LNCaP clone FGC (cell line): ENCODE measurements around the gene DERA.
"Not testable (repeated sequence)": the region's sequence is repeated elsewhere in the genome, so short reads cannot be mapped to it uniquely, and the experiment has no call there.

Source experiments
- DNase-seq: peaks from one replicate; pipeline ENCODE4 v3.0.0-alpha.2; 2011; ENCODE audit warnings: low read depth
- H3K4me3 ChIP-seq: 2 replicates; pipeline ENCODE4 v1.5.1; 2011; ENCODE audit warnings: mild to moderate bottlenecking, low read depth, low read length, control low read depth
- CTCF ChIP-seq: IDR thresholded peaks from 2 replicates; pipeline ENCODE4 v1.5.1; 2012; ENCODE audit warnings: mild to moderate bottlenecking; ENCODE audit not compliant: control insufficient read depth, insufficient read depth; ENCODE audit errors: extremely low read depth

DERA gene

GRCh38 chr12:15937902-15938301 is 26.8 kb downstream of the DERA start:
- DNase-seq = no peak
- no peak for TF ChIP-seq CTCF
- H3K4me3 ChIP-seq = no peak overlapping the region

- no peak overlapping the region for H3K4me3 ChIP-seq
- DNase-seq = no peak
- TF ChIP-seq CTCF = no peak
Measured at GRCh38 chr12:15939111-15939510, 28.0 kb downstream of the DERA start.

- no peak for TF ChIP-seq CTCF
- no peak for DNase-seq
- no peak overlapping the region for H3K4me3 ChIP-seq
Measured at GRCh38 chr12:15942475-15942874, 31.3 kb downstream of the DERA start.

GRCh38 chr12:15943519-15943918 is 32.4 kb downstream of the DERA start:
- not testable (repeated sequence) for DNase-seq, H3K4me3 ChIP-seq

- not testable (repeated sequence) for DNase-seq
Measured at GRCh38 chr12:15948461-15948860, 37.3 kb downstream of the DERA start.

GRCh38 chr12:15955281-15955680 is 44.1 kb downstream of the DERA start:
- DNase-seq = no peak
- no peak for TF ChIP-seq CTCF
- no peak overlapping the region for H3K4me3 ChIP-seq

More at GRCh38 chr12:15948461-15948860, 37.3 kb downstream of the DERA start:
- H3K4me3 ChIP-seq = not testable (repeated sequence)

GRCh38 chr12:15956010-15956409 is 44.9 kb downstream of the DERA start:
- no peak for TF ChIP-seq CTCF
- H3K4me3 ChIP-seq = no peak overlapping the region
- DNase-seq = no peak

GRCh38 chr12:15956413-15957185 is 45.5 kb downstream of the DERA start:
- no peak for TF ChIP-seq CTCF
- no peak overlapping the region for H3K4me3 ChIP-seq
- DNase-seq = no peak
